Lung (tissue), 12 donors: ENCODE data around the gene DLGAP4. TPM values are rescaled to one million over a fixed set of nuclear protein-coding genes. Genes with fewer than 3 reads are reported as not detected.
A peak's percentile ranks its signal among the peaks of the same experiment; 100 is the strongest.

Experiments
- ATAC-seq: fragments of 200-7000 bp; cut with Tn5 transposase; one replicate; pipeline ENCODE4 v1.9.1; 2020; ENCODE audit warnings: moderate number of reproducible peaks; ENCODE audit not compliant: insufficient read depth, low FRiP score
- DNase-seq, 3 donors: peaks; one replicate each; pipeline ENCODE4 v3.0.0-alpha.2; 2013 to 2017
- H3K27ac ChIP-seq, 2 donors: one replicate each; pipeline ENCODE4 v1.5.1; 2013; ENCODE audit warnings: mild to moderate bottlenecking in 2 of 2, moderate library complexity in 2 of 2, control low read depth in 1 of 2, inconsistent platforms in 1 of 2, low read depth in 1 of 2, low read length in 1 of 2
- H3K27me3 ChIP-seq, 3 donors: one replicate each; pipeline ENCODE4 v1.5.1; 2013; ENCODE audit warnings: low read length in 2 of 3; ENCODE audit not compliant: control insufficient read depth in 3 of 3, insufficient read depth in 3 of 3
- H3K36me3 ChIP-seq, 4 donors: one replicate each; pipeline ENCODE4 v1.5.1; 2013; ENCODE audit warnings: low read length in 4 of 4, mild to moderate bottlenecking in 1 of 4, moderate library complexity in 1 of 4; ENCODE audit not compliant: control insufficient read depth in 4 of 4, insufficient read depth in 4 of 4
- H3K4me1 ChIP-seq, 5 donors: one replicate each; pipeline ENCODE4 v1.5.1; 2013; ENCODE audit warnings: low read length in 5 of 5, mild to moderate bottlenecking in 2 of 5, moderate library complexity in 1 of 5; ENCODE audit not compliant: control insufficient read depth in 5 of 5, insufficient read depth in 5 of 5
- H3K4me3 ChIP-seq: one replicate; pipeline ENCODE4 v1.5.1; 2013; ENCODE audit warnings: mild to moderate bottlenecking, control low read depth, moderate library complexity
- H3K9ac ChIP-seq, 2 donors: one replicate each; pipeline ENCODE4 v1.5.1; 2013; ENCODE audit warnings: low read length in 2 of 2, control low read depth in 1 of 2; ENCODE audit not compliant: insufficient read depth in 1 of 2
- H3K9me3 ChIP-seq, 4 donors: one replicate each; pipeline ENCODE4 v1.5.1; 2013; ENCODE audit warnings: low read length in 3 of 4, mild to moderate bottlenecking in 1 of 4, moderate library complexity in 1 of 4; ENCODE audit not compliant: control insufficient read depth in 4 of 4, insufficient read depth in 3 of 4
- WGBS, 2 donors: extraction: QIAGEN DNeasy Blood & Tissue Kit; methylation state at CpG; one replicate each; pipeline ENCODE4 v1.1.7; 2013; 5-methylcytosine and 5-hydroxymethylcytosine counted together
- polyA plus RNA-seq, 2 donors: library from polyadenylated mRNA; stranded (reverse); fragments of 200-250 nt; gene quantifications; one replicate each; pipeline ENCODE4 v1.2.1, GENCODE V29; 2013
- total RNA-seq, 2 donors: library from RNA; depleted of rRNA in 1 of 2; stranded (reverse); fragments of >200 nt in 1 of 2; gene quantifications; one replicate each; pipeline ENCODE4 v1.2.1, GENCODE V29; 2014 to 2021
- TF ChIP-seq, protein P1 (sequence below): IDR thresholded peaks from 2 replicates; pipeline ENCODE4 v1.5.1; 2012; ENCODE audit warnings: mild to moderate bottlenecking; ENCODE audit errors: control extremely low read depth, extremely low read depth
- donor health status: control.
- donor health status: control.
- donor health status: Bipolar disorder and iron deficiency.
- donor health status: healthy.
- donor health status: DM: yes; HTN: yes; CAD: no.

DLGAP4 gene
- total and polyA plus RNA-seq, 4 donors = 34.6 to 67.6 (median 35.8) TPM

DNA sequence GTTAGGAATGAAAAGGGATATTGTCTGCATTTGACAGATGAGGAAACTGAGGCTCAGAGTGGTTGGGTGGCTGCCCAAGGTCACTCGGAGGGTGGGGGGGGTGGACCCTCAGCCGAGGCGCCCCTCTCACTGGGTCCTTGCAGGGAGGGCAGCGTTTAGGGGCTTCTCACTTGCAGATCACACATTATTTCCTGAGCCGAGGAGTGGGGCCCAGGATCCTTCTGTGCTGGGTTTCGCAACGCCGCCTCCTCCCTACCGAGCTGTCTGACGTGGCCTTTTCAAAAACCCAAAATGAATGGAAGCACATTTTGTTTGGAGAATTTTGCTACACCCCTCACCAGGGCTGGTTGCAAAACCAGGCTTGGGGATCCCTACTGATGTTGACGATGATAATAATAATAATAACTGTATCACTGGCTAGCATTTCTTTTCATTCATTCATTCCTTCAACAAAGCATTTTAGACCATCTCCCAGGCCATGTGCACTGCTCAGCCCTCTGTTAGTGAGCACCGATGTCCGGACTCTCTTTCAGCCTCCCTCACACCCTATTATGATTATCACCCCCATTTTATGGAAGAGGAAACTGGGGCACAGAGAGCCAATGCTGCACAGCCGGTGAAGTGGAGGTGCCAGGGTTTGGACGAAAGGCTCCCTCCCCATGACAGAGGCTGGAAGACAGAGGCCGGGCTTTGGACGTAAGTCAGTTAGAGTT is 5.2 kb downstream of the DLGAP4 start:
- H3K27me3 ChIP-seq = peaks cover 4 to 38% (median 18%) of the 10 kb centered on the region in 3 donors
- H3K27ac ChIP-seq = no peak overlapping the region
- no peak for ATAC-seq
- H3K9ac ChIP-seq = no peak overlapping the region
- no peak overlapping the region for H3K4me3 ChIP-seq
- H3K4me1 ChIP-seq = peaks cover 0 to 4% (median 0%) of the 10 kb centered on the region in 5 donors
- 57 to 59% methylated on average over 17 of the region's 17 CpGs for WGBS, 2 donors
- DNase-seq = peak in 1 of 3 donors; percentile 13
- no peaks in the 10 kb centered on the region for H3K36me3 ChIP-seq
- H3K9me3 ChIP-seq = peaks cover 0 to 4% (median 0%) of the 10 kb centered on the region in 4 donors
- TF ChIP-seq, protein P1, sequence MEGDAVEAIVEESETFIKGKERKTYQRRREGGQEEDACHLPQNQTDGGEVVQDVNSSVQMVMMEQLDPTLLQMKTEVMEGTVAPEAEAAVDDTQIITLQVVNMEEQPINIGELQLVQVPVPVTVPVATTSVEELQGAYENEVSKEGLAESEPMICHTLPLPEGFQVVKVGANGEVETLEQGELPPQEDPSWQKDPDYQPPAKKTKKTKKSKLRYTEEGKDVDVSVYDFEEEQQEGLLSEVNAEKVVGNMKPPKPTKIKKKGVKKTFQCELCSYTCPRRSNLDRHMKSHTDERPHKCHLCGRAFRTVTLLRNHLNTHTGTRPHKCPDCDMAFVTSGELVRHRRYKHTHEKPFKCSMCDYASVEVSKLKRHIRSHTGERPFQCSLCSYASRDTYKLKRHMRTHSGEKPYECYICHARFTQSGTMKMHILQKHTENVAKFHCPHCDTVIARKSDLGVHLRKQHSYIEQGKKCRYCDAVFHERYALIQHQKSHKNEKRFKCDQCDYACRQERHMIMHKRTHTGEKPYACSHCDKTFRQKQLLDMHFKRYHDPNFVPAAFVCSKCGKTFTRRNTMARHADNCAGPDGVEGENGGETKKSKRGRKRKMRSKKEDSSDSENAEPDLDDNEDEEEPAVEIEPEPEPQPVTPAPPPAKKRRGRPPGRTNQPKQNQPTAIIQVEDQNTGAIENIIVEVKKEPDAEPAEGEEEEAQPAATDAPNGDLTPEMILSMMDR = no peak

DNA sequence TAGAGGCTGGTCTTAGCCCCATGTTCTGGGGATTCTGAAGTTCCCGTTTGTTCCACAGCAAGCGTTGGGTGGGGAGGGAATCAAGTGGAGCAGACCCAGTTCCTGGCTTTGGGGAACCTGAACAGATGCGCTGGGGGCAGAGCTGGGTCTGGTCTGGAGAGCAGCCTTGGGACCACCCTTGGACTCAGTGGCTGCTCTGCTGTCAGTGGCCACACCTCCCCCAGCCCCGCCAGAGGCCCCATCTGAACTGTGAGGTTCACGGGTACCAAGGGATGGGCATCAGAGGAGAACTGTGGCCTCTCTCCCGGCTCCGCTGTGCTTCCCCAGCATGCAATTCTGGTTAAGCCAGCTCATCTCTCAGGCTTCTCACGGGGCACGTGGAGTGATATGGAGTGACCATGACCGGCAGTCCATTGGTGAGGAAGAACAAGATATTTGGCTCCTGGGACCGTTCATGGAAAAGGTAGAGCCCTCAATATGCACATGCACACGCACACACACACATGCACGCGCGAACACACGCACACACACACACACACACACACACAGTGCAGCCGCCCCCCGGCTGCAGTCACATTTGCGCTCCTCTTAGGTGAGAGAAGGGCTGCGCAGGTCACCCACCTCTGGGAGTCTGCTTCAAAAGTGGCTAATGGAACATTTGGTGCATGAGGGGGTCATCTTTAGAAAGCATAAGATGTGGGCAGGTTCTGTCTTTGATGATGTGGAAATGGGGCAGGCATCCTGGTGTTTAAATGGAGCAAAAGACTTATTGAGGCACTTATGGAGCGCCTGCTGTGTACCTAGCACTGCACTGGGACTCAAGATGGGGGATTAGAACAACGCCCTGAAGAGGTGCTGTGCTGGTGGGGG is 6.0 kb downstream of the DLGAP4 start:
- DNase-seq = no peak
- Histone ChIP-seq H3K4me1 (no peaks in the 10 kb centered on the region), H3K9me3 (peaks cover 0 to 4% (median 0%) of the 10 kb centered on the region in 4 donors), H3K4me3 (no peak overlapping the region), H3K9ac (no peak overlapping the region), H3K36me3 (no peaks in the 10 kb centered on the region), H3K27ac (no peak overlapping the region), H3K27me3 (peaks cover 4 to 35% (median 18%) of the 10 kb centered on the region in 3 donors)
- TF ChIP-seq, protein P1 = no peak
- WGBS, 2 donors = 75 to 80% methylated on average over 22 of the region's 22 CpGs
- ATAC-seq = no peak

DNA sequence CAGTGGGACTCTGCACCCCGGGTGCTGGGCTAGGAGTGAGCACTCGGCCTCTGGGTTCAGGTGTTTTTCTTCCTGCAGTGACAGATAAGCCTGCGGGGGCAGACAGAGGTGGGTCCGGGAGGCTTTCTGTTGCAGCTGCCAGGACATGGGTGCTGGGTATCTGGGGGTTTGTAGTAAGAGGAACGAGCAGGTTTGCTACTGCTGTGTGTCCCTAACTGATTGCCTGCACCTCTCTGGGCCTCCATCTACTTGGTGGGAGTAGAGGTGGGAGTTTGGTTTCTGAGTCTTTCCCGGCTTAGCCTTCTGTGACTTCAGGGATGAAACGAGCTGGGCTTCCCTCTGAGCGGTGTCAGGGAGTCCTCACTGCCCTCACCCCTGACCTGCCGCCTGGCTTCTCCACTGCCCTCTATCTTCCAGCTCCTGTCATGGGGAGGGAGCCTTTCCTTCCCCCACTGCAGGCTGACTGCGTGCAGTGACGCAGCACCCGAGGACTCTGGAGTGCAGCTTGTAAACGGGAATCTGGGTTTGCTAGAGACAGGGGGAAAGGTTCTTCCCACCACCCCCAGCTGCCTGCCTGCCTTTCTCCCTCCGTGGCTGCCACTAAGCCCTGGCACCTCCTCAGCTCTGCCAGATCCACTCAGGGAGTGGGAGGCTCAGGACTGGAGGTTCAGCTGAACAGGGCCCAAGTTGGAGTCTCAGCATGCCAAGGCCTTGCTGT is 6.7 kb downstream of the DLGAP4 start:
- no peak for DNase-seq
- Histone ChIP-seq H3K27ac (no peak overlapping the region), H3K9me3 (peaks cover 0 to 4% (median 0%) of the 10 kb centered on the region in 4 donors), H3K4me3 (no peak overlapping the region), H3K9ac (no peak overlapping the region), H3K27me3 (peaks cover 4 to 27% (median 10%) of the 10 kb centered on the region in 3 donors), H3K4me1 (no peaks in the 10 kb centered on the region), H3K36me3 (no peaks in the 10 kb centered on the region)
- TF ChIP-seq, protein P1 = no peak
- no peak for ATAC-seq
- WGBS, 2 donors = 39 to 51% methylated on average over 14 of the region's 14 CpGs
